ENCODE data around the gene COPS2.
"Not testable (repeated sequence)": the region's sequence is repeated elsewhere in the genome, so short reads cannot be mapped to it uniquely, and the experiment has no call there.

Gene COPS2

GRCh38 chr15:49155110-49155833, at the start of gene COPS2:
Gene COPS2 (minus strand): TSS chr15:49155599. CDS start chr15:49155578, 21 bp downstream.
- DNase-seq (ENCODE audit: low read depth) = peak; percentile 86

- DNase-seq (ENCODE audit: low read depth) = no peak
Measured at GRCh38 chr15:49200347-49200746, 44.9 kb upstream of the COPS2 start.

- DNase-seq (ENCODE audit: low read depth) = no peak
Measured at GRCh38 chr15:49199666-49200065, 44.3 kb upstream of the COPS2 start.

GRCh38 chr15:49196856-49197255, 41.5 kb upstream of the COPS2 start:
- no peak for DNase-seq (ENCODE audit: low read depth)

GRCh38 chr15:49191892-49192291, 36.5 kb upstream of the COPS2 start:
- DNase-seq (ENCODE audit: low read depth) = no peak

GRCh38 chr15:49190586-49190985, 35.2 kb upstream of the COPS2 start:
- no peak for DNase-seq (ENCODE audit: low read depth)

- DNase-seq (ENCODE audit: low read depth) = no peak
Measured at GRCh38 chr15:49189631-49190030, 34.2 kb upstream of the COPS2 start.

GRCh38 chr15:49188933-49189332, 33.5 kb upstream of the COPS2 start:
- no peak for DNase-seq (ENCODE audit: low read depth)

- no peak for DNase-seq (ENCODE audit: low read depth)
Measured at GRCh38 chr15:49187549-49188245, 32.3 kb upstream of the COPS2 start.

GRCh38 chr15:49185473-49185872, 30.1 kb upstream of the COPS2 start:
- no peak for DNase-seq (ENCODE audit: low read depth)

GRCh38 chr15:49183741-49184140, 28.3 kb upstream of the COPS2 start:
- DNase-seq (ENCODE audit: low read depth) = not testable (repeated sequence)

GRCh38 chr15:49182128-49182527, 26.7 kb upstream of the COPS2 start:
- no peak for DNase-seq (ENCODE audit: low read depth)

GRCh38 chr15:49179433-49180190, 24.2 kb upstream of the COPS2 start:
- DNase-seq (ENCODE audit: low read depth) = no peak

- DNase-seq (ENCODE audit: low read depth) = no peak
Measured at GRCh38 chr15:49178497-49178896, 23.1 kb upstream of the COPS2 start.

GRCh38 chr15:49175582-49176397, 20.4 kb upstream of the COPS2 start:
- not testable (repeated sequence) for DNase-seq (ENCODE audit: low read depth)

- no peak for DNase-seq (ENCODE audit: low read depth)
Measured at GRCh38 chr15:49174902-49175301, 19.5 kb upstream of the COPS2 start.

GRCh38 chr15:49171790-49172189, 16.4 kb upstream of the COPS2 start:
- DNase-seq (ENCODE audit: low read depth) = no peak

- DNase-seq (ENCODE audit: low read depth) = peak; percentile 59
Measured at GRCh38 chr15:49169880-49170597, 14.6 kb upstream of the COPS2 start, which contains the start of gene GALK2. Gene GALK2 (plus strand): TSS chr15:49170247. CDS start chr15:49170323, 76 bp downstream.

GRCh38 chr15:49168016-49168415, 12.6 kb upstream of the COPS2 start:
- DNase-seq (ENCODE audit: low read depth) = no peak

GRCh38 chr15:49164865-49165264, 9.5 kb upstream of the COPS2 start:
- no peak for DNase-seq (ENCODE audit: low read depth)

- DNase-seq (ENCODE audit: low read depth) = no peak
Measured at GRCh38 chr15:49163678-49164077, 8.3 kb upstream of the COPS2 start.

All from stimulated activated CD8-positive, alpha-beta memory T cell treated with anti-CD3 and anti-CD28 coated beads, Interleukin-7, amount 100 ng/mL, for 24 hours (primary cell).